ENCODE measurements around the gene NAB2.

Gene NAB2

DNA sequence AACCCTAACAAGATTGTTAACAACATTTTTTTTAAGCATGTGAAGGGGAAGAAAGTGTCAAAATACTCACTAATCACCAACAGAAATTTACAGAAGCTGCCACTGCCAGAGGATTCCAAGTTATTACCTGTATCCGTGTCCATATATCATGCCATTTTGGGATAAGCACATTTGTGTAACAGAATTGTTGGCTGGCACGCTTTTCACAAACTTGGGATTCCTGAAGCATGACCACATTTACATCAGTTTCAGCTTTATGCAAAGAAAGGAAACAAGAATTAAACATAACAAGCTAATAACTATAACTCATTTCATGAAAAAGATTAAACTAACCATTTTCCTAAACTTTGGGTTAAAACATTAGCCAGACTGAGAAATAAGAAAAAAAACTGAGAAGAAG, 16.3 kb upstream of the NAB2 start:
- no peak for DNase-seq

DNA sequence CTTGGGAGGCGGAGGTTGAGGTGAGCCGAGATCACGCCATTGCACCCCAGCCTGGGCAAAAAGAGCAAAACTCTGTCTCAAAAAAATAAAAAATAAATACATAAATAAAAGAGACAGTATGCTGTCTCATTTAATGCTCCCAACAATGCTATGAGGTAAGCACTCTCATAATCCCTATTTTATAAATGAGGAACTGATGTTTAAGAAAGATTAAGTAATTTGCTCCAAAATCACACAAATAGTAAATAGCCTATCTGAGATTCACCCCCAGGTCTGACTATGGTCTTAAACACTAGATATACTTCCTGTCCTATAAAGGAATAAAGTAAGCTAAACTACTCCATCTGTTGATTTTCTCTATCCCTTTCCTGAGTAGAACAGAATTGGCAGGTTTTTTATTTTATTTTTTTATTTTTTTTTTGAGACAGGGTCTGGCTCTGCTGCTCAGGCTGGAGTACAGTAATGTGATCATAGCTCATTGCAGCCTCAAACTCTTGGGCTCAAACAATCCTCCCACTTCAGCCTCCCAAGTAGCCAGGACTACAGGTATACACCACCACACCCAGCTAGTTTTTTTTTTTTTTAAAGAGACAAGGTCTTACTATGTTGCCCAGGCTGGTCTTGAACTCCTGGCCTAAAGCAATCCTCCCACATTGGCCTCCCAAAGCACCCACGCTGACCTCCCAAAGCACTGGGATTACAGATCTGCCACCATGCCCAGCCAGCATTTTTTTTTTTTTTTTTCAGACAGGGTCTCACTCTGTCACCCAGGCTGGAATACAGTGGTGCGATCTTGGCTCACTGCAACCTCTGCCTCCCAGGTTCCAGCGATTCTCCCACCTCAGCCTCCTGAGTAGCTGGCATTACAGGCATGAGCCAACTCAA, 15.1 kb upstream of the NAB2 start:
- DNase-seq: peak in 1 of 4 experiments; percentile 31

DNA sequence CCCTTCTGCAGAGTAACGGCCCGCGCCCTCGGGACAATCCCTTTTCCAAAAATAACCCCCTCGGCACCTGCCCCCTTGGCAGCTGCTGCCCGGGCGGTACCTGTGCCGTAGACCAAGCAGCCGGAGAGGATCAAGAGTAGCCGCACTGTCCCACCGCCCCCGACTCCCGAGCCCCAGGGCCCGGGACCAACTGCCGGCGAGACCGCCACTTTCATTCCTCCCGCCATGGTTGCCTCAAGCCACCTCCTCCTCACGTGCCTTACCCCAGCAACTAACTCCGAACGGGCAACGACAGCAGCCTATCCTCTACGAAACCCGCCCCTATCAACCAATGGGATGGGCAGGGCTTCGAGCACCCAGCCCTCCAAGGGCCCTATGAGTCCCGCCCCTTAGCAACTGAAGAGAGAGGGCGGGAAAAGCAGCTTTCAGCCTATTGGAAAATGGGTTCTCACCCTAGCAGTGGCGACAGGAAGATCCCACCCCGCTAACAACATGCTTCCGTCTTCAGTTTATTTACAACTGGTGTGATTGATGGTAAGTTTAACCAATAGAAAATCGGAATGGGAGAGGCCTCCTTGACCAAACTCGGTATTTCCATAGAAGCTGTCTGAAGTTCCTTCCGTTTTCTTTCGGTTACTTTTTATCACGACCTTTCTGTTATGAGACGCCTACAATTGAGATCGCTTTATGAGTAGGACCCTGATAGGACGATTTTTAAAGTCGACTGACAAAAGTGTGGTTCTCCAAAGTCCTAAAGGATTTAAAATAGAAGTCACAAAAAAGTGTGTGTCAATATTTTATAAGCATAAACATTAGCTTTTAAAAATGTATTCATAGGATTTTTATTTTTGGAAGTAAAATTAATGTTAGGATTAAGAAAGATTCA, 10.2 kb upstream of the NAB2 start, which contains the start of gene NEMP1:
NEMP1 (minus strand) TSS at position 273 of the 886 bp plus-strand sequence; CDS start at position 227, 46 bp downstream.
- DNase-seq: peak; percentile 98 to 100 (median 99)

DNA sequence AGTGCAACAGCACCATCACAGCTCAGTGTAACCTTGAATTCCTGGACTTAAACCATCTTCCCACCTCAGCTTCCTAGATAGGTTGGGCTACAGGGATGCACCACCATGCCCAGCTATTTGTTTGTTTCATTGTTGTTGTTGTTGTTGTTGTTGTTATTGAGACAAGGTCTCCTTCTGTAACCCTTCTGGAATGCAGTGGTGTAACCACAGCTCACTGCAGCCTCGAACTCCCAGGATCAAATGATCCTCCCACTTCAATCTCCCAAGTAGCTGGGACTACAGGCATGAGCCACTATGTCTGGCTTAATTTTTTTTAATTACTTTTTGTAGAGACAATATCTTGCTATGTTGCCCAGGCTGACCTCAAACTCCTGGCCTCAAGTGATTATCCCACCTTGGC, 9.1 kb upstream of the NAB2 start:
- DNase-seq: no peak

DNA sequence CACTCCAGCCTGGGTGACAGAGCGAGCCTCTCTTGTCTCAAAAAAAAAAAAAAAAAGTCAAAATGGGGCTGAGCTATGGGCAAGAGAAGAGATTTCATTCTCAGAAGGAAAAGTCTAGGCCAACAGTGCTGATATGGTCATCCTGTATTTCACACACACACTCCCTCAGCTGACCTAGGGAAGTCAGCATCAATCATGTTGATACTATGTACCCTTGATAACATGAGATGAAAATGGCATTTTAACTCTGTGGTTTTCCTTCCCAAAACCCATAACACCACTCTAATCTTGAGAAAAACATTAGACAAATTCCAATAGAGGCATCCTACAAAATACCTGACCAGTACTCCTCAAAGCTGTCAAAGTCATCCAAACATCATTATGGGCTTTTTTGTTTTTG, 8.1 kb upstream of the NAB2 start:
- DNase-seq: no peak

DNA sequence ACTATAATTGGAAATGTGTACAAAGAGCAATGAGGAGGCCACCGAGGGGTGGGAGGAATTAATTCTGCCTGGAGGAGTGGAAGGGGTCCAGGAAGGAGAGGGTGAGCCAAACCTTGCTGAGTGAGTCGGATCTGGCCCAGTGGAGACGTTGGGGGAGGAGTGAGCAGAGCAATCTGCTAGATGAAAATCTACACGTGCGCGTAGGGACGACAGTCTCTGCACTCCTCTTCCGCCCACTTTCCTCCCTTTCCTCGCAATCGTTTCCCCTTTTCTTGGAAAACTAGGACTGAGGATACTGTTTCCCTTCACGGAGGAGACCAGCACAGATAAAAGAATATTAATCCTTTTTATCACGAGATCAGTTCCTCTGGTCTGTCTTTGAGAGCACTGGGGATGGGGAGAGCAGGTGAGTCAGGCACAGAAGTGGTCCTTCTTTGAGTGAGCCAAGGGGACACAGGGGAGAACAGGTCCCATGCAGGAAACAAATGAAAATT, 2.9 kb upstream of the NAB2 start:
- peak; percentile 21 to 56 (median 50) for DNase-seq

DNA sequence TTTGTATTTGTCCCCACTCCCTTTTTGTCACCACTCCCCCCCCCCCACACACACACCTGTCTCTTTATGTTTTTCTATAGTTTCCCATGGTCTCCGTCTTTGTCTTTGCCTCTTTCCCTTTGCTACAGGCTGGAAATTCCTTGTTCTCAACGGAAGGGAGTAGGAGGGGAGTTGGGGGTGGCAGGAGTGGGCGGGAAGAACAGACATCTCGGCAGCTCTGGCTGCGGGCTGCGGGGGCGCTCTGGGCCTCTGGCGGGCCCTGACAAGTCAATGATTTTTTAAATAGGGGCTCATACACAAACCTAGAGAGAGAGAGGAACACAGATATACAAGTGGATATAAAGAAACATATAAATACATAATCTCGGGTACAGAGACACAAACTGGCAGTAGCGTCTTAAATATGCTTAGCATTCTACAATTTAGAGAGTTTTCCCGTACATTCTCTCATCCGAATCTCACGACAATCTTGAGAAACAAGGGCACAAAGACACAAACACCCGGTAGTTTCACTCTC, 2.4 kb upstream of the NAB2 start:
- peak; percentile 44 to 80 (median 62) for DNase-seq

DNA sequence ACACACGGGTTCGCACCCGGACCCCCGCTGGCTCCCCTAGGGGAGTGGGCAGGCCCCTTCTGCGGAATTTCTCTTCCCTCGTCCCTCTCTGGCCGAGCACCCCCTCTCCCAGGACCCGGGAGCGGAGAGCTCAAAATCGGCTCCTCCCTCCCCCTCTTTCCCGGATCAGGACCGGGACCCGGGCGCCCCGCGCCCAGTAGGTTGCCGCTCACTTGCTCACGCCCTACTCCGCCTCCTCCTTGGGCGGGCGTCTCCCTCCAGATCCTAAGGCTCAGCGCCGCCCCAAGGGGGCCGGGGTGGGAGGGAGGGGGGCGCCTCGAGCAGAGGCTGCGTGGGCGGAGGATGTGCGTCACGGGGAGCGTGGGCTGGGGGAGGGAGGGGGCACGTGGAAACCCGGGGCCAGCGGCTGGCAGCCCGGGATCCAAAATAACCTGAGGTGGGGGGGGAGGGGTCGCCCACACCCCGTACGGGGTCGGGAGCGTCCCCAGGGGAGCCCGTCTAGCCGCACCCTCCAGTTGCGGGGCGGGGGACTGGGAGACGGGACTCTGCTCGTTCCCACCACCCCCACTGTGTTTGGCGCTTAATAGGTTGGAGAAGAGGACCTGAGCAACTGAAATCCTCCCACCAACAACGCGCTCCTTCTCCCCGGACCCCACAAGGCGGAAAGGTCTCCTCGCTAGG, 1.8 kb upstream of the NAB2 start:
- peak; percentile 90 to 97 (median 92) for DNase-seq

DNA sequence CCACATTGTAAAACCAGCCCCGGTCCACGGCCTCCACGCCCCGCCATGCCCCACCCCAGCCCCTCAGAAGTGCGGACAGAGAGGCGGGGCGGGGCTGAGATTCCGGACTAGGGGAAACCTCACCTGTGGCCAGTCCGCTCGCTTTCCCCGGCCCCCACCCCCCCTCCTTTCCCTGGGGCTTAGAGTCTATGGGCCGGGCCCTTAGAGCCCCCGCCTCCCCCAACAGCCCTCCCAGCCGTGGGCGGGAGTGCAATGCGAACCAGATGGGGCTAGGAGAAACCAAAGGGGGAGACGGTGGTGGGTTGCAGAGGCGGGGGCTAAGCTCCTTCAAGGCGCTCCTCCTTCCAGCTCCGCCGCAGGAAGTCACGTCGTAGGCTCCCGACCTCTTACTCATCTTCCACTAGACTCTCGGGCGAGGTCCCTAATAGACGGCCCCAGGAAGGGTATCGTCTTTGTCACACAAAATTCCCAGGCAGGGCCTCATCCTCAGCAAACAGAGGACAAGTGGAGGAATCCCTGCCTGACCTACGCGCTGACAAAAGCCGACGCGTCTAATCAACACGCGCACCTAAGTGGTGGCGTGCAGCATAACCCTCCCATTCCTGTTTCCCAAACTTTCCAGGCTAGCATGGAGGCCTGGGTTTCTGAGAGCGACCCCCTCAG, 1.1 kb upstream of the NAB2 start:
- peak; percentile 87 to 94 (median 91) for DNase-seq

DNA sequence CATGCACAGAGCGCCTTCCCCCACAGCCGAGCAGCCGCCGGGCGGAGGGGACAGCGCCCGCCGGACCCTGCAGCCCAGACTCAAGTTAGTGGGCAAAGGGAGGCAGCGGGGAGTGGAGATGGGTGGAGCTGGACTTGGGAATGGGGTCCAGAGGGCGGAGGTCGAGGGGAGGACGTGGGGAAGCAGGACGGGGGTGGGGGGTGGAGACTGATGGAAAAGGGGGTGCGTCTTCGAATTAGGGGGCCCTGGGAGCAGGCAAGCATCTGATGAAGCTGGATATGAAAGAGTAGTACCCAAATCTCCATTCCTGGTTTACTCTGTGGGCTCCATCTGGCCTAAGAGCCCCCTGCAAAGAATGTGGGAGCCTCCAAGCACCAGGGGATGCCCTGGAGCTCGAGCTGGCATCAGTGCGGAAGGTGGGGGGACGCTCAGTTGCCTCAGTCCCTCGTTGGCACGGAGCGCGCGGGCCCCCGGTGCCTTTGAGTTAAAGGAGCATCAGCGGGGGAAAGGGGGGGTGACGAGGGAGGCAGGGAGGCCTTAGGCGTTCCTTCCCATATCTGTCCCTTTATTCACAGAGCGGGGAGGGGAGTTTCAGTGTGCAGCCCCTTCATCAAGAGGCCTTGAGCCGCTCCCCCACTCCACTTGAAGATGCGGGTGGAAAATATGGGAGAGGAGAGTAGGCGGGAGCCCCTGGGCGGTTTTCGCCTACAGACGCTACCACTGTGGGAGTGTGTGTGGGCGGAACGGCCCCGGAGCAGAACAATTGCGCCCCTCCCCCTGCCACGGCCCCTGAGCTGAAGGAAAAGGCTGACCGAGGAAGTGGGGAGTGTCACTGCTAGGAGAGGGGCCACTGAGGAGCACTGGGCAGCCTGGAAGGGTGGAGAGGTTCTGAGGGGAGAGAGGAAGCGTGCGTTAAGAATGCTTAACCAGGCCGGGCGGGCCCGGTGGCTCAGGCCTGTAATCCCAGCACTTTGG, 644 bp downstream of the NAB2 start:
- DNase-seq: peak; percentile 65 to 84 (median 80)

DNA sequence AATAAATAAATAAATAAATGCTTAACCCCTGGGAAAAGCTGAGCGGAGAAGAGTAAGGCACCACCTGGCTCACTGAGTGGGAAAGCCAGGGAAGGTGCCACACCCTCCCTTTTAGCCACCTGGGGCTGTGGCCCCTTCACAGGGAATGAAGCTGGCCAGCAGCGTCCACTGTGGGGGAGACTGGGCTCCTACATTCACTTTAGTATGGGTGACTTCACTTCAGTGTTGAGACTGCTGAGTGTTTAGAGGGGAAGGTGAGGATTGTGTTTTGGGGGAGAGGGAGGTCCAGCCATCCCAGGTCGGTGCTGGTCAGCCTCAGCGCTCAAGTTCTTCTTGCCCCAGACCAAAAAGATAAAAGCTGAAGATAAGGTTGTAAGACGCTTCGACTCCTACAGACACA, 1.6 kb downstream of the NAB2 start:
- no peak for DNase-seq

DNA sequence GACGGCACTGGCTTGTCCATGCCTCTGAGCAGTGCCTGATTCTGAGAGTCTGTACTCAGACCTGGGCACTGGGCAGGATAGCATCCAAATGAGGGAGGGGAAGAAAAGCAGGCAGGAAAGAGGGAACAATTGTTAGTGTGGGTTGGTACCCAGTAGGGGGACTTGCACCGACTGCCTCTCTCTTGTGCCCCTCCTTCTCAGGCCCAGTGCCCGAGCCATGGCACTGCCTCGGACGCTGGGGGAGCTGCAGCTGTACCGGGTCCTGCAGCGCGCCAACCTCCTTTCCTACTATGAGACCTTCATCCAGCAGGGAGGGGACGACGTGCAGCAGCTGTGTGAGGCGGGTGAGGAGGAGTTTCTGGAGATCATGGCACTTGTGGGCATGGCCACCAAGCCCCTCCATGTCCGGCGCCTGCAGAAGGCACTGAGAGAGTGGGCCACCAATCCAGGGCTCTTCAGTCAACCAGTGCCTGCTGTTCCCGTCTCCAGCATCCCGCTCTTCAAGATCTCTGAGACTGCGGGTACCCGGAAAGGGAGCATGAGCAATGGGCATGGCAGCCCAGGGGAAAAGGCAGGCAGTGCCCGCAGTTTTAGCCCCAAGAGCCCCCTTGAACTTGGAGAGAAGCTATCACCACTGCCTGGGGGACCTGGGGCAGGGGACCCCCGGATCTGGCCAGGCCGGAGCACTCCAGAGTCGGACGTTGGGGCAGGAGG, 2.2 kb downstream of the NAB2 start:
- no peak for DNase-seq

DNA sequence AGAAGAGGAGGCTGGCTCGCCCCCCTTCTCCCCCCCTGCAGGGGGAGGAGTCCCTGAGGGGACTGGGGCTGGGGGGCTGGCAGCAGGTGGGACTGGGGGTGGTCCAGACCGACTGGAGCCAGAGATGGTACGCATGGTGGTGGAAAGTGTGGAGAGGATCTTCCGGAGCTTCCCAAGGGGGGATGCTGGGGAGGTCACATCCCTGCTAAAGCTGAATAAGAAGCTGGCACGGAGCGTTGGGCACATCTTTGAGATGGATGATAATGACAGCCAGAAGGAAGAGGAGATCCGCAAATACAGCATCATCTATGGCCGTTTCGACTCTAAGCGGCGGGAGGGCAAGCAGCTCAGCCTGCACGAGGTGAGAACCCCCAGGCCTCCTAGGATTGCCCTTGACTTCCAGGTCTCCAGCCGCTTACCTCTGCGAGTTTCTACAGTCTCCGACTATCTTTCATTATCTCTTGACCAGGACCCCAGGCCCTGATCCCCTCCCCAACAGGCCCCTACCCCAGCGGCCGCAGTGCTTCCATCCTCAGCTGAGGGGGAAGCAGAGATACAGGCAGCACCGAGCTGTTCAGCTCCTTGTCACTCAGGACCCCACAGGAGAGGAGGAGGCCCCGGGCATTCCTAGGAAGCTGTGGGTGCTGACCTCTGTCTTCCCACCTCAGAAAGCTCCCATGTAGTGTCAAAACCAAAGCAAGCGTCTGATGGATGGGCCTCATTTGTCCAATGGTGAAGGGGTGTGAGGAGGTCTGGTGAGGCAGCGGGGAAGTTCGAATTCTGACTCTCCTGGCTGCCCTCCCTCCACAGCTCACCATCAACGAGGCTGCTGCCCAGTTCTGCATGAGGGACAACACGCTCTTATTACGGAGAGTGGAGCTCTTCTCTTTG, 3.0 kb downstream of the NAB2 start:
- no peak for DNase-seq

DNA sequence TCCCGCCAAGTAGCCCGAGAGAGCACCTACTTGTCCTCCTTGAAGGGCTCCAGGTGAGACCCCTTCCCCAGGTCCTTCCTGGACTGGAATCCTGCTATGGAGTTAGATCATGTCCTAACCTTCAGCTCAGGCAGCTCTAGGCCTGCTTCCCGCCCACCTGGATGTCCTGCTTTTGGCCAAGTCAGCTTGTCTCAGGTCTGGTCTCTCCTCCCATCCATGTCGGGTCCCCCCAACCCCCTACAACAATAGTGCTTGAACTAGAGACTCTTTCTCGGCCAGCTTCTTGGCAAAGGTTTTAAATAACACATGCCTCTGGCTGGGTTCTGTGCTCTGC, 3.6 kb downstream of the NAB2 start:
- DNase-seq: no peak

DNA sequence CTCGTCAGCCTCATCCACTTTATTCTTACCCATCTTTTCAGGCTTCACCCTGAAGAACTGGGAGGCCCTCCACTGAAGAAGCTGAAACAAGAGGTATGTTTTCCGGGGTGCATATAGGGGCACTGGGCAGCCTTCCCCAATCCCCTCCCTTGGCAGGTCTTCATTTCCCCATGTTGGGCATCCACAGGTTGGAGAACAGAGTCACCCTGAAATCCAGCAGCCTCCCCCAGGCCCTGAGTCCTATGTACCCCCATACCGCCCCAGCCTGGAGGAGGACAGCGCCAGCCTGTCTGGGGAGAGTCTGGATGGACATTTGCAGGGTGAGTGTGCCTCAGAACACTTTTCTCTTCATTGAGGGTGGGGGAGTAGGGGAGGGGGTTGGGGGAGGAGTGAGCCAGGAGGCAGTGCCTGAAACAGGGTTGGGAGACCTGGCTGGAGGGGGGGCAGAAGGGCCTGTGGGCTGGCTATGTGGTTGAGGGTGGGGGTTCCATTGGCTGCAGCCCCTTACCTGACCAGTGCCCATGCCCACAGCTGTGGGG, 4.0 kb downstream of the NAB2 start:
- DNase-seq: no peak

DNA sequence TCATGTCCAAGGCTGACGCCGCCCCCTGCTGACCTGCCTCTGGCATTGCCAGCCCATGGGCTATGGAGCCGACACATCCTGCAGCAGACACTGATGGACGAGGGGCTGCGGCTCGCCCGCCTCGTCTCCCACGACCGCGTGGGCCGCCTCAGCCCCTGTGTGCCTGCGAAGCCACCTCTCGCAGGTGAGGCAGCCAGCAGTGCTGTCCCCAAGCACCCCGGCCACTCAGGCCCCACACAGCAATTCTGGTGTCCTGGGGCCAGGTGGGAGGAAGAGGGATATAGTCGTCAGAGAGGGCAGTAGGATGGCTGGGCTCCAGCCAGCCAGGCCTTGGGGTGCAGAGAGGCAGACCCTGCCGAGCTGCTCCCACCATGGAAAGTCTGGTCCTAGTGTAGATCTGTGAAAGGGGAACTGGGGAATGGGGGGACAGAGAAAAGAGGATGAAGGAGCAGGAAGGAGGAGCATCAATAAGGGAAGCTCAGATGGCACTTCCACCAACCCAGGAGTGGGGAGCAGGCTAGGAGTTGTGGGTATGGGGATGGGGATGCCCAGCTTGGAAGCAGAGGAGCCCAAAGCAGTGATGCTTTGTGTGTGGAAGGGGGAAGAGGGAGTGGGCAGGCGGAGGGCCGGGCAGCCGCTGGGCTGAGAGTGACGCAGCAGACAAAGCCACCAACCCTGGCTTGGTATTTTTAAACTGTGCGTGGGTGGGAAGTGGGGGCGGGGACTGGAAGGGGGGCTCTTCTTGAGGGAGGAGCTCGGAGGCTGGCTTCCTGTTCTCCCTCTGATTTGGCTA, 4.7 kb downstream of the NAB2 start:
- DNase-seq: peak; percentile 60 to 84 (median 74)
